ENCODE data around the gene PLPP1. TPM values are rescaled to one million over a fixed set of nuclear protein-coding genes. Genes with fewer than 3 reads are reported as not detected.

PLPP1 gene
- total and polyA plus RNA-seq, 2 of the 8 experiments (the other 6 are each of a cell fraction or from before 2014, with no cell fraction given): 43.7 to 91.3 TPM

- no peak for FAIRE-seq
- TF ChIP-seq CHD7 (IDR thresholded peaks at IDR 0.05; ENCODE audit: insufficient replicate concordance, low read length): no peak
Observed at GRCh38 chr5:55558484-55558883, 23.7 kb upstream of the PLPP1 start.

More at GRCh38 chr5:55558484-55558883, 23.7 kb upstream of the PLPP1 start:
- Histone ChIP-seq H3K27me3 (replicated peaks in 1 of 4; ENCODE audit: control insufficient read depth in 3 of 4, extremely low read depth in 1 of 4, insufficient read depth in 3 of 4, low read length in 3 of 4) (no peaks in the 10 kb centered on the region), H2BK20ac (ENCODE audit: low read length) (no peak overlapping the region), H3K27ac (ENCODE audit: low read depth, low read length) (no peak overlapping the region), H3K4me3 (ENCODE audit: extremely low read depth in 1 of 4, insufficient read depth in 2 of 4, low read depth in 3 of 4, low read length in 4 of 4) (no peak overlapping the region), H3K9ac (replicated peaks in 1 of 4; ENCODE audit: extremely low read depth in 1 of 4, low read depth in 3 of 4, low read length in 3 of 4) (no peak overlapping the region), H3K14ac (ENCODE audit: insufficient read length) (no peak overlapping the region), H2BK12ac (ENCODE audit: low read depth, low read length) (no peak overlapping the region), H3K79me1 (ENCODE audit: low read depth, low read length) (no peaks in the 10 kb centered on the region), H2AK5ac (ENCODE audit: low read depth, low read length) (no peak overlapping the region), H2AFZ (ENCODE audit: low read length) (no peak overlapping the region), H3K4me2 (ENCODE audit: insufficient read depth in 1 of 2, low read depth in 2 of 2, low read length in 2 of 2) (no peak overlapping the region), H4K20me1 (replicated peaks in 1 of 2; ENCODE audit: control insufficient read depth in 1 of 2, insufficient read depth in 2 of 2, low read length in 2 of 2) (no peaks in the 10 kb centered on the region), H4K5ac (ENCODE audit: insufficient read length, low read depth, low read length) (no peak overlapping the region), H3K9me3 (ENCODE audit: insufficient read depth in 2 of 2, low read depth in 1 of 2, low read length in 1 of 2) (no peaks in the 10 kb centered on the region), H4K91ac (replicated peaks; ENCODE audit: insufficient read length, low read length) (no peak overlapping the region), H3K4ac (replicated peaks; ENCODE audit: insufficient read length, low read depth, low read length) (no peak overlapping the region), H2BK15ac (ENCODE audit: low read length) (no peak overlapping the region), H3K36me3 (ENCODE audit: control insufficient read depth in 2 of 4, insufficient read depth in 4 of 4, low read length in 3 of 4) (no peaks in the 10 kb centered on the region), H2BK120ac (replicated peaks; ENCODE audit: low read depth, low read length) (no peak overlapping the region), H3K4me1 (replicated peaks in 1 of 4; ENCODE audit: control insufficient read depth in 3 of 4, insufficient read depth in 4 of 4, low read length in 3 of 4) (peaks cover 0 to 5% (median 2%) of the 10 kb centered on the region in 4 experiments; a peak in 2 of 7 replicates), H3K79me2 (ENCODE audit: control insufficient read depth in 1 of 2, insufficient read depth in 2 of 2, low read length in 2 of 2) (no peaks in the 10 kb centered on the region), H3K18ac (ENCODE audit: extremely low read depth, low read length) (no peak overlapping the region), H3K23me2 (ENCODE audit: low read depth, low read length) (no peaks in the 10 kb centered on the region), H3K23ac (ENCODE audit: insufficient read length) (no peak overlapping the region), H4K8ac (ENCODE audit: extremely low read depth, insufficient read depth, low read length) (no peak overlapping the region), H2BK5ac (ENCODE audit: low read depth, low read length) (no peak overlapping the region), H3K56ac (replicated peaks; ENCODE audit: insufficient read length, low read depth, low read length) (no peak overlapping the region)
- CTCF ChIA-PET (ENCODE audit: partially characterized antibody): no interaction called here
- 92% methylated on average over 2 of the region's 2 CpGs; no CpG with 5 or more reads in 1 of the 2 experiments for WGBS, 2 experiments (ENCODE audit: extremely low coverage in 1 of 2, insufficient coverage in 1 of 2, insufficient read length in 1 of 2, insufficient replicate concordance in 2 of 2, low coverage in 1 of 2, low lambda C conversion rate in 2 of 2, missing lambda C conversion rate in 1 of 2)
- POLR2A ChIA-PET (ENCODE audit: partially characterized antibody): no interaction called here
- no peak for DNase-seq (ENCODE audit: low read depth in 1 of 2, low spot score in 2 of 2)

Data from H1 (cell line).